ENCODE measurements around the gene NDUFAF8. TPM values are rescaled to one million over a fixed set of nuclear protein-coding genes. Genes with fewer than 3 reads are reported as not detected.

NDUFAF8 gene, protein sequence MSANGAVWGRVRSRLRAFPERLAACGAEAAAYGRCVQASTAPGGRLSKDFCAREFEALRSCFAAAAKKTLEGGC
- 10 to 100 TPM; 60.2 to 66.5 TPM for total RNA-seq
- long read RNA-seq, partial matches to known transcripts = 0 of 2 reads
- long read RNA-seq, other reads (novel, unspliced or antisense) = 0 of 2 reads

- DNase-seq (peak; percentile 97), ATAC-seq (peak; percentile 97 to 98)
- intact Hi-C loops (cut with DNase I) = no loop called here
Measured at GRCh38 chr17:81238815-81239713, at the start of gene NDUFAF8, which contains the start of gene TEPSIN. NDUFAF8 (plus strand) TSS chr17:81239318; CDS start chr17:81239364, 46 bp downstream. TEPSIN (minus strand) TSS chr17:81239055; CDS start chr17:81239033, 22 bp downstream.

- ATAC-seq (no peak), DNase-seq (no peak)
- intact Hi-C loops (cut with DNase I) = no loop called here
Measured at GRCh38 chr17:81189670-81190530, 49.2 kb upstream of the NDUFAF8 start.

GRCh38 chr17:81190591-81190990, 48.5 kb upstream of the NDUFAF8 start:
- DNase-seq (peak; percentile 12), ATAC-seq (no peak)
- intact Hi-C loops (cut with DNase I) = no loop called here

DNA sequence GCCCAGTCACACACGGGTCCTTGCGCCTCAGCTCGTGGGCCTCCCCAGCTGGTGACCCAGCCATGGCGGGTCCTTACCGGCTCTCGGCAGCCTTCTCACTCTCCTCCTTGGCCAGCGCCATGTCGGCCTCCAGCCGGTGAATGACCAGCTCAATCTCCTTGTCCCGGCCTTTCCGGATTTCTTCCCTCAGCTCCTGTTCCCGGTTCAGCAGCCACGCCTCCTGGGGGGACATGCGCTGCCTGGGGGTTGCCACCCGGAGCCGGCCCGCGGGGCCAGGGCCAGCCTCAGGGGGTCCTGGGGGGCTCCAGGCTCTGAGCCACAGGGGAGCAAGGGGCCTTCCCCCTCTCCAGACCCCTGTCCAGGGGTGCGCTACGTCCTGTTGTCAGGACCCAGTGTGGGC, 48.0 kb upstream of the NDUFAF8 start:
- intact Hi-C loops (cut with DNase I) = no loop called here
- ATAC-seq (no peak), DNase-seq (no peak)

- DNase-seq = no peak
- ATAC-seq = no peak
- intact Hi-C loops (cut with DNase I) = no loop called here
Measured at GRCh38 chr17:81191646-81192045, 47.5 kb upstream of the NDUFAF8 start.

DNA sequence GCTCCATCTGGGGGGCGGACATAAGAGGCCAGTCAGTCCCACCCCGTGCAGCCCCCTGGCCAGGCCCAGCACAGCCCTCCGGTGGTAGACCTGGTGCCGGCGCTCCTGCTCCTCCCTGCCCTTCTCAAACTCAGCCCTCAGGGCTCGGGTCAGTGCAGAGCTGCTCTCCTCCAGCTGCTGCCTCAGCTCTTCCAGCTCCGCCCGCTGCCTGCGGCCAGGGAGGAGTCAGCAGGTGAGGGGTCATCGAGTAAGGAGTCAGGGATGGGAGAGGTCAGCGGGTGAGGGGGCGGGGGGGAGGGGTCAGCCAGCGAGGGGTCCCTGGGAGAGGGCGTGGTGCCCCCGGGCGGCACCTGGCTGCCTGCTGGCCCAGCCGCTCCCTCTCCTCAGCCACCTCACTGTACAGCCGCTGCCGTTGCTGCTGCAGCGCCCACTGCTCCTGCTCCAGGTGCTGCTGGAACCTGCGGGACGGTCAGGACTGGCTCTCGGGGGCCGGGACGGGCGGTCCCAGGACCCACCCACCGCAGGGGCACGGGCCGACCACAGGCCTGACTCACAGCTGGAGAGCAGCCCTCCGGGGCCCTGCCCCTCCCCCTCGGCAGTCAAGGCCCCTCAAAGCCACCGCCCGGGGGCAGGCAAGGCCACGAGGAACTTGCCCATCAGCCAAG, 46.6 kb upstream of the NDUFAF8 start:
- DNase-seq (no peak), ATAC-seq (no peak)
- intact Hi-C loops (cut with DNase I) = no loop called here

GRCh38 chr17:81193051-81193410, 46.1 kb upstream of the NDUFAF8 start:
- DNase-seq = no peak
- intact Hi-C loops (cut with DNase I) = no loop called here
- ATAC-seq = no peak

GRCh38 chr17:81193470-81194224, 45.5 kb upstream of the NDUFAF8 start:
- ATAC-seq (no peak), DNase-seq (peak; percentile 54)
- intact Hi-C loops (cut with DNase I) = no loop called here

DNA sequence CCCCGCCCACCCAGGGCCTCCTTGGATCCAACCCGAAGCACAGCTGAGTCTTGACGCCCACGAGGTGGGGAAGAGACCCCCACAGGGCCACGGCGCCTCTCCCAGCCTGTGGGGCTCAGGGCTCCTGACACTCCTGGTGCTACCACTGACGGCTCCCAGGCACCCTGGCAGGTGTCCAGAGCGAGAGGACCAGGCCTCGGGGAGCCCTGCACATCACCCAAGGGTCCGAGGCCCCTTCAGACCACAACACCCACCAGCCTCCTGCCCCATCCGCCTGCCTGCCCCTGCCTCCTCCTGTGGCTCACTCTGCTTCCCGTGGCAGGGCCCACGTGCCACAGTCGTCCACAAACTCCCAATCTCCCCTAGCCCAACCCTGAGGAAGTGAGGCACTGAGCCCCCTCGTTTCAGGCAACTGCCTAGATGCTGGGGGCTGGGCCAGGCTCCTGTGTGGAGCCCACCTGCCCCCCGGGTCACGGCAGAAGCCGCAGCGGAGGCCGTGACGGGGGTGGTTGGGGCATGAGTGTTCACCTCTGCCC, 44.8 kb upstream of the NDUFAF8 start:
- ATAC-seq (no peak), DNase-seq (no peak)
- intact Hi-C loops (cut with DNase I) = no loop called here

DNA sequence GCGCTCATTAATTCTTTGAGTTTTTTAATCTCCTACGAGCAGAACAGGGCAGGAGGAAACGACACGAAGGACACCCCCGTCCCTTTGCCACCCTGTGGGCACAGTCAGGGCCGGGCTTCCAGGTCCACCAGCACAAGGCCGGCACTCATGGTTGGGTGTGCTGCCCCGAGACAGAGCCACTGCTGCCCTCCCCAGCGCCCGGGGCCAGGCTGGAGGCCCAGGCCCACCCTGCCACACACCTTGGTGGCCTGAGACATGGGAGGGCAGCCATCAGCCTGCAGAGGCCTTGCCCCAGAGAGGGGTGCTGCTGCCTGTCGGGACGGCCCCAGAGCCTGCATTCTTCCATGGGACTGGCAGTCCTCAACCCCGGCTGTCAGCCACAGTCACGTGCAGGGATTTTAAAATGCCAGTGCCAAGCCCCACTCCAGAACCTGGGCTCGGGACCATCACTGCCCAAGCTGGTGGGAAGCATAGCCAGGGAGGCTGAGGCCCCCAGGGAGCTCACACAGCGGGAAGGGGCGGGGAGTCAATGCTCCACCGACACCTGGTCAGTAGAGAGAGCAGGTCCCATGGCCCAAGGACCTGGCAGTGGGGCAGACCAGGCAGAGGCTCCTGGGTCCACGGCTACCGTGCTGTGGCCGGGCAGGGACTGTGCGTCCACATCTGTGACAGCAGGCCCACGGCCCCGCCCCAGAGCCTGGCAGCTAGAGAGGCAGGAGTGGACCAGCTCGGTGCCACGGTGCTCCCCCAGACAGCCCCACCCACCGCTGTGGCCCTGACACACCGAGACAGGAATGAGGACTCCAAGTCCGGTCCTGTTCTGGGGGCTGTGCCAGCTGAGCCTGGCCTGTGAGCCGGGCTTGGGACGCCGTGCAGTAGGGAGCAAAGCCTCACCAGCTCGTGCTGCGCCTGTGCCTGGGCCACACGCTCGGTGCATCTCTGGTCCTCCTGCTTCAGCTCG, 43.9 kb upstream of the NDUFAF8 start:
- intact Hi-C loops (cut with DNase I) = no loop called here
- ATAC-seq (no peak), DNase-seq (no peak)

GRCh38 chr17:81195941-81196495, 43.1 kb upstream of the NDUFAF8 start:
- intact Hi-C loops (cut with DNase I) = no loop called here
- ATAC-seq (no peak), DNase-seq (no peak)

DNA sequence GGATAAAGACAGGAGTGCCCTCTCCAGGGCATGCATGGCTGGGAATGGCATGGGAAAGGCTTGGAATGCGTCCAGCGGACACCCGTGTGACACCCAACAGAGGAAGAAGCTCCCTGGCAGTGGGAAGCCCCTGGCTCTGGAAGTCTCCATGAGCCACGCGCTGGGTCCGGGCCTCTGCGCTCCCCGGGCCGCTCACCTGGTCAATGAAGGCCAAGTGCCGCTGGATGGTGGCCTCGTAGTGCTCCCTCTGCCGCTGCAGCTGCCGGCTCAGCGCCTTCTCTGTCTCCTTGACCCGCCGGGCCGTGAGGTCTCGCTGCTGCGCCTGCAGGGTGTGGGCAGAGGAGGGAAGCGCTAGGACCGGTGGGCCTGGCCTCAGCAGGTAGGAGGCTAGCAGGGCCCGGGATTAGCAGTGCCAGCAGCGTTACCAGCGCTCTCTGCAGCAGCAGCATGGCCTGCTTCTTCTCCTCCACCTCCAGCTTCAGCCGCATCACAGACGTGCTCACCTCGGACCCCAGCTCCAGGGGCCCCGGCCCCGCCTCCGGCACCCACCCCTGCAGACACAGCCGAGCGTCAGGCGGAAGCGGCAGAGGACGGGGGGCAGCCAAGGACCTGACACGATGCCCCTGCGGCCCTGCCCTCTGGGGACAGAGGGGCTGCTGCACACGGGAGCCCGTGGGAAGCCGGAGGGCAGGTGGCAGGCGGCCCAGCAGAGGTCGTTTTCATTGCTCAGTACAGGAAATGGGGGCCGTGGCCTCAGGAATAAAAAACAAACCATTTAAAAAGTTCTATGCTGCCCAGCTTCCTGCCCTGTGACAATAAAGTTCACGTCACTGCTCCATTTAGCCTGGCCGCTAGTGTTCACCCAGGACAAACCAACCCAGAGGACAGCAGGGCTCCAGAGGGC, 42.4 kb upstream of the NDUFAF8 start:
- intact Hi-C loops (cut with DNase I) = no loop called here
- ATAC-seq (no peak), DNase-seq (no peak)

- intact Hi-C loops (cut with DNase I) = no loop called here
Measured at GRCh38 chr17:81197409-81197795, 41.7 kb upstream of the NDUFAF8 start.

GRCh38 chr17:81197831-81198490, 41.2 kb upstream of the NDUFAF8 start:
- ATAC-seq (no peak), DNase-seq (no peak)
- intact Hi-C loops (cut with DNase I) = no loop called here

More at GRCh38 chr17:81197409-81197795, 41.7 kb upstream of the NDUFAF8 start:
- ATAC-seq (no peak), DNase-seq (no peak)

DNA sequence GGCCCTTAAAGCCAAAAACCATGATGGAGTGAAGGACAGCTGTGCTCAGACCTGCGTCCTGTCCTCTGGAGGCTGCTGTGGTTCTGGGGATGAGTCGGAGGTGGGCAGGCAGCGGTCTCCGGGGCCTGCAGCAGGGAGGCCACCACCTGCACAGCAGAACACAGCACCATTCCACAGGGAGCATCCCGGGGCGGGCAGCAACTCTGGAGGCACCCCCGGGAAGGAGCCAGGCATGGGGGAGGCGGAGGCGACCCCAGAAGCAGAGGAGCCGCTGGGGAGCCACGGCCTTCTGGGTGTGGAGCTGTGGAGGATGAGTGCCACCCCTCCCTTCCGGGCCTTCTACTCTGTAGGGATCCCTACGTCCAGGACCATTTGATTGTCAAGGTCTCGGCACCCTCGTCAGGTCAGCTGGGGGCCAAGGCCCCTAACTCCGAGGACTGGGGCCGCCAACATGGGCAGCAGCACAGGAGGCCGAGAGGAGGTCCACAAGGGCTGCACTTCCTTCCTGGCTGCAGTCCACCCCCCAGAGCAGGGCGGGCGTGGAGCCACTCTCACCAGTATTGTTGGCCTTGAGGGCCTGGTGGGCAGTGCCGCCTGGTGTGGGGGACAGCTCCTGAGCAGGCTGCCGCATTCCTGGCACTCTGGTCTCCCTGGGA, 40.2 kb upstream of the NDUFAF8 start:
- ATAC-seq (no peak), DNase-seq (no peak)
- intact Hi-C loops (cut with DNase I) = no loop called here
